ENCODE data around the gene ILKAP.

DNA sequence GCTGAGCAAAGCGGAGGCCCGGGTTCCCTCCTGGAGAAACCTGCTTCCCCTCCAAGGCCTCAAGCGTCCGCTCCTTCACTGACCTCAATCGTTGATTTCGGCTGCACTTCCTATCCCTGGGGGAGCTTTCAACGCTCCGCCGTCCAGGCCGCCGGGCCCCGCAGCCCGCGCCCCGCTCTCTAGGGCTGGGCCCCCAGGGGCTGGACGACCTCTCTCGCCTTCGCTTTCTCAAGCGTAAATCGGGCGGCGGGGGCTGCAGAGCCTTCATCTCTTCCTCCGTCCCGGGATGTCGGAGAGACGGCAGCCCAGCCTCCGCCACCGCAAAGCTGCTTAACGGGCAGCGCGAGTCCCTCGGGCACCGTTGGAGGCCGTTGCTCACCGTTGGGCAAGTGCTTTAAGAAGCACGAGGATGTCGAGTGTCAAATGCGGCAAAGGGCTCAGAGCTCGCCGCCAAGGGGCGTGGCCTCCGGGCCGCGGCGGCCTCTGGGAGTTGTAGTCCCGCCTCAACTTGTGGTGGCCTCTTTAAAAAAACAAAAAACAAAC, 27.8 kb upstream of the ILKAP start:
- TF ChIP-seq EZH2 (IDR thresholded peaks at IDR 0.05; ENCODE audit: borderline replicate concordance, low read length): no peak
- TF ChIP-seq CTCF (IDR thresholded peaks at IDR 0.05; ENCODE audit: low read length): no peak
